Mesendoderm (in vitro differentiated cells): ENCODE measurements around the gene CD164. TPM values are rescaled to one million over a fixed set of nuclear protein-coding genes. Genes with fewer than 3 reads are reported as not detected.
A peak's percentile ranks its signal among the peaks of the same experiment; 100 is the strongest.

ENCODE experiments used
- DNase-seq: peaks from one replicate; pipeline ENCODE4 v3.0.0; 2013
- H2AK5ac ChIP-seq: 2 replicates; pipeline ENCODE4 v1.6.1; 2013; ENCODE audit warnings: low read length, inconsistent platforms
- H2BK120ac ChIP-seq: 2 replicates; pipeline ENCODE4 v1.6.1; 2013; ENCODE audit warnings: low read depth, mild to moderate bottlenecking, low read length, moderate library complexity, mixed read lengths
- H2BK15ac ChIP-seq: replicated peaks from 2 replicates; pipeline ENCODE4 v1.6.1; 2013; ENCODE audit warnings: low read depth, mild to moderate bottlenecking, moderate library complexity
- H2BK5ac ChIP-seq: 2 replicates; pipeline ENCODE4 v1.6.1; 2013; ENCODE audit warnings: low read length, inconsistent platforms
- H3K18ac ChIP-seq: 2 replicates; pipeline ENCODE4 v1.6.1; 2013; ENCODE audit warnings: mild to moderate bottlenecking, low read length, mixed read lengths
- H3K23ac ChIP-seq: one replicate; pipeline ENCODE4 v1.6.1; 2013; ENCODE audit warnings: low read length
- H3K27ac ChIP-seq: 2 replicates; pipeline ENCODE4 v1.5.1; 2013; ENCODE audit warnings: low read depth, mild to moderate bottlenecking, inconsistent platforms, low read length, moderate library complexity
- H3K27me3 ChIP-seq: 2 replicates; pipeline ENCODE4 v1.6.1; 2013; ENCODE audit warnings: low read length, control low read depth, mild to moderate bottlenecking, inconsistent platforms; ENCODE audit not compliant: insufficient read depth, poor library complexity
- H3K36me3 ChIP-seq: 2 replicates; pipeline ENCODE4 v1.6.1; 2013; ENCODE audit warnings: low read length, inconsistent platforms; ENCODE audit not compliant: control insufficient read depth, insufficient read depth
- H3K4ac ChIP-seq: one replicate; pipeline ENCODE4 v1.6.1; 2013; ENCODE audit warnings: low read depth, mild to moderate bottlenecking, low read length, moderate library complexity
- H3K4me1 ChIP-seq: 2 replicates; pipeline ENCODE4 v1.6.1; 2013; ENCODE audit warnings: low read depth, low read length, inconsistent platforms; ENCODE audit not compliant: control insufficient read depth
- H3K4me2 ChIP-seq: 2 replicates; pipeline ENCODE4 v1.6.1; 2013; ENCODE audit warnings: low read length
- H3K4me3 ChIP-seq: 2 replicates; pipeline ENCODE4 v1.5.1; 2013; ENCODE audit warnings: mild to moderate bottlenecking, low read length
- H3K56ac ChIP-seq: one replicate; pipeline ENCODE4 v1.6.1; 2013; ENCODE audit warnings: low read length
- H3K79me1 ChIP-seq: 2 replicates; pipeline ENCODE4 v1.6.1; 2013; ENCODE audit warnings: low read length, inconsistent platforms
- H3K79me2 ChIP-seq: 2 replicates; pipeline ENCODE4 v1.6.1; 2013; ENCODE audit warnings: mild to moderate bottlenecking, low read length; ENCODE audit not compliant: control insufficient read depth, insufficient read depth
- H3K9ac ChIP-seq: 2 replicates; pipeline ENCODE4 v1.6.1; 2013; ENCODE audit warnings: low read length, inconsistent platforms
- H4K5ac ChIP-seq: one replicate; pipeline ENCODE4 v1.6.1; 2013; ENCODE audit warnings: low read length
- H4K8ac ChIP-seq: one replicate; pipeline ENCODE4 v1.6.1; 2013; ENCODE audit warnings: low read depth, mild to moderate bottlenecking, control low read depth, low read length, moderate library complexity
- WGBS: extraction: QIAGEN DNeasy Blood & Tissue Kit; methylation state at CpG from one replicate; pipeline ENCODE4 v1.1.7; 2013; ENCODE audit warnings: low lambda C conversion rate, missing lambda C conversion rate; ENCODE audit not compliant: insufficient coverage; ENCODE audit errors: extremely low coverage; 5-methylcytosine and 5-hydroxymethylcytosine counted together
- polyA plus RNA-seq, 2 experiments: library from polyadenylated mRNA; stranded (reverse); fragments of 200-250 nt; gene quantifications; one replicate each; pipeline ENCODE4 v1.2.3, GENCODE V29; 2013

Gene CD164
- polyA plus RNA-seq (2013, experiment 1 of 2): 74.4 TPM
- polyA plus RNA-seq (2013, experiment 2 of 2): 76.2 TPM

- Histone ChIP-seq H2AK5ac (no peak within 1 kb of the TSS), H2BK120ac (peak within 1 kb of the TSS; percentile 13), H3K4ac (peak within 1 kb of the TSS; percentile 94), H2BK15ac (no peak within 1 kb of the TSS), H3K27me3 (no peaks in the 10 kb centered on the region), H3K4me2 (peak within 1 kb of the TSS; percentile 88), H3K36me3 (peaks cover 2% of the 10 kb centered on the region), H3K18ac (peak within 1 kb of the TSS; percentile 89), H3K4me3 (peak within 1 kb of the TSS; percentile 75), H3K4me1 (peaks cover 2% of the 10 kb centered on the region), H4K8ac (no peak within 1 kb of the TSS), H4K5ac (peak within 1 kb of the TSS; percentile 88), H2BK5ac (peak within 1 kb of the TSS; percentile 100), H3K9ac (peak within 1 kb of the TSS; percentile 99), H3K56ac (peak within 1 kb of the TSS; percentile 100), H3K79me2 (peaks cover 39% of the 10 kb centered on the region), H3K23ac (no peak within 1 kb of the TSS), H3K27ac (peak within 1 kb of the TSS; percentile 95), H3K79me1 (peaks cover 4% of the 10 kb centered on the region)
- WGBS: no CpG with 5 or more reads among the region's 93 CpGs
- peak; percentile 97 for DNase-seq
Measured at GRCh38 chr6:109381747-109382575, at the start of gene CD164. Gene CD164, minus strand, starts transcription at chr6:109382467. Its CDS starts 89 bp downstream, at chr6:109382378.

- Histone ChIP-seq H4K5ac (no peak overlapping the region), H3K4me1 (no peaks in the 10 kb centered on the region), H3K27ac (no peak overlapping the region), H3K79me1 (no peaks in the 10 kb centered on the region), H3K27me3 (no peaks in the 10 kb centered on the region), H2BK120ac (no peak overlapping the region), H2BK15ac (no peak overlapping the region), H3K79me2 (no peaks in the 10 kb centered on the region), H3K18ac (no peak overlapping the region), H3K23ac (no peak overlapping the region), H3K9ac (no peak overlapping the region), H3K4me2 (no peak overlapping the region), H3K4me3 (no peak overlapping the region), H2BK5ac (no peak overlapping the region), H2AK5ac (no peak overlapping the region), H3K36me3 (no peaks in the 10 kb centered on the region), H3K4ac (no peak overlapping the region), H3K56ac (no peak overlapping the region), H4K8ac (no peak overlapping the region)
- WGBS: no CpG with 5 or more reads among the region's 3 CpGs
- DNase-seq: no peak
Measured at GRCh38 chr6:109429496-109429895, 47.2 kb upstream of the CD164 start.

GRCh38 chr6:109428889-109429477 is 46.7 kb upstream of the CD164 start:
- Histone ChIP-seq H3K4me3 (no peak overlapping the region), H3K18ac (no peak overlapping the region)

GRCh38 chr6:109424946-109425345 is 42.7 kb upstream of the CD164 start:
- Histone ChIP-seq H3K27ac (no peak overlapping the region), H3K18ac (no peak overlapping the region), H3K36me3 (no peaks in the 10 kb centered on the region), H3K23ac (no peak overlapping the region), H2AK5ac (no peak overlapping the region), H3K4me2 (no peak overlapping the region), H3K79me1 (no peaks in the 10 kb centered on the region), H2BK15ac (no peak overlapping the region), H2BK120ac (no peak overlapping the region), H3K9ac (no peak overlapping the region), H3K4me1 (no peaks in the 10 kb centered on the region), H3K4me3 (no peak overlapping the region), H3K79me2 (no peaks in the 10 kb centered on the region), H2BK5ac (no peak overlapping the region), H4K8ac (no peak overlapping the region), H3K56ac (no peak overlapping the region), H4K5ac (no peak overlapping the region), H3K4ac (no peak overlapping the region), H3K27me3 (no peaks in the 10 kb centered on the region)
- DNase-seq: no peak
- no CpG with 5 or more reads among the region's 2 CpGs for WGBS

More at GRCh38 chr6:109428889-109429477, 46.7 kb upstream of the CD164 start:
- Histone ChIP-seq H2AK5ac (no peak overlapping the region), H2BK15ac (no peak overlapping the region), H3K79me1 (no peaks in the 10 kb centered on the region), H3K9ac (no peak overlapping the region), H3K23ac (no peak overlapping the region), H3K4me2 (no peak overlapping the region), H2BK5ac (no peak overlapping the region), H4K8ac (no peak overlapping the region), H3K36me3 (no peaks in the 10 kb centered on the region), H2BK120ac (no peak overlapping the region), H4K5ac (no peak overlapping the region), H3K56ac (no peak overlapping the region), H3K4me1 (no peaks in the 10 kb centered on the region), H3K4ac (no peak overlapping the region), H3K27ac (no peak overlapping the region), H3K79me2 (no peaks in the 10 kb centered on the region), H3K27me3 (no peaks in the 10 kb centered on the region)
- no peak for DNase-seq
- no CpG with 5 or more reads among the region's 7 CpGs for WGBS

GRCh38 chr6:109421184-109421583 is 38.9 kb upstream of the CD164 start:
- no peak overlapping the region for H3K56ac ChIP-seq
- H3K27me3 ChIP-seq: no peaks in the 10 kb centered on the region
- H3K36me3 ChIP-seq: no peaks in the 10 kb centered on the region
- no peak overlapping the region for H3K27ac ChIP-seq
- no peak overlapping the region for H2BK5ac ChIP-seq
- DNase-seq: no peak
- H3K79me1 ChIP-seq: no peaks in the 10 kb centered on the region
- H3K18ac ChIP-seq: no peak overlapping the region
- no peak overlapping the region for H4K5ac ChIP-seq
- no CpG with 5 or more reads among the region's 1 CpG for WGBS
- no peak overlapping the region for H2BK15ac ChIP-seq
- no peak overlapping the region for H2AK5ac ChIP-seq
- no peak overlapping the region for H3K4ac ChIP-seq
- no peak overlapping the region for H4K8ac ChIP-seq
- no peaks in the 10 kb centered on the region for H3K4me1 ChIP-seq
- no peak overlapping the region for H3K23ac ChIP-seq
- no peak overlapping the region for H3K9ac ChIP-seq
- no peak overlapping the region for H3K4me2 ChIP-seq
- no peaks in the 10 kb centered on the region for H3K79me2 ChIP-seq
- no peak overlapping the region for H3K4me3 ChIP-seq
- H2BK120ac ChIP-seq: no peak overlapping the region
